Activated B cell treated with CpG ODN at 0.5 μM for 24 hours (primary cell): ENCODE results near the gene HIBCH. TPM values are rescaled to one million over a fixed set of nuclear protein-coding genes. Genes with fewer than 3 reads are reported as not detected.

Source experiments
- ATAC-seq: fragments of 200-7000 bp; cut with Tn5 transposase; one replicate; pipeline ENCODE4 v1.10.0; 2021; ENCODE audit warnings: low read depth, mild to moderate bottlenecking, moderate library complexity
- CTCF ChIA-PET: fragments of 350-600 bp; sonication (Branson Sonifier 250); formaldehyde crosslinking; loops from one replicate; lab custom pipeline; 2021; ENCODE audit warnings: antibody characterized with exemption; lab: Charles Lee
- POLR2A ChIA-PET: fragments of 350-600 bp; sonication (Branson Sonifier 250); formaldehyde crosslinking; loops from one replicate; lab custom pipeline; 2021; ENCODE audit warnings: antibody characterized with exemption; lab: Charles Lee
- DNase-seq: peaks from one replicate; pipeline ENCODE4 v3.0.0; 2022
- H3K27ac Mint-ChIP-seq: one replicate; pipeline ENCODE4 v1.8.0; 2020; ENCODE audit warnings: mixed read lengths
- H3K27me3 Mint-ChIP-seq: one replicate; pipeline ENCODE4 v1.8.0; 2021; ENCODE audit warnings: mixed read lengths
- H3K36me3 Mint-ChIP-seq: one replicate; pipeline ENCODE4 v1.8.0; 2021; ENCODE audit warnings: low read depth, mixed read lengths
- H3K4me1 Mint-ChIP-seq: one replicate; pipeline ENCODE4 v1.8.0; 2021; ENCODE audit warnings: mixed read lengths
- H3K4me3 Mint-ChIP-seq: one replicate; pipeline ENCODE4 v1.8.0; 2020; ENCODE audit warnings: mild to moderate bottlenecking, mixed read lengths
- H3K9me3 Mint-ChIP-seq: one replicate; pipeline ENCODE4 v1.8.0; 2020; ENCODE audit warnings: mixed read lengths
- intact Hi-C: fragments of 100-400 bp; cut with micrococcal nuclease; formaldehyde crosslinking; loops from one replicate; pipeline ENCODE4 v1.15.1; 2024
- total RNA-seq: library from RNA; stranded (reverse); gene quantifications from 2 replicates; pipeline ENCODE4 v1.2.3, GENCODE V29; 2022
- TF ChIP-seq, protein P1 (sequence below): fragments of 200-600 bp; IDR thresholded peaks from one replicate; pipeline ENCODE4 v1.8.0; 2022; ENCODE audit warnings: antibody characterized with exemption, mild to moderate bottlenecking

Gene HIBCH
- total RNA-seq, 1 donor from 2014 or later: 21.2 TPM

- POLR2A ChIA-PET: no interaction called here
- H3K4me3 Mint-ChIP-seq: no peak overlapping the region
- intact Hi-C loops: no loop called here
- no peak overlapping the region for H3K27ac Mint-ChIP-seq
- peaks cover 8% of the 10 kb centered on the region for H3K9me3 Mint-ChIP-seq
- H3K4me1 Mint-ChIP-seq: no peaks in the 10 kb centered on the region
- CTCF ChIA-PET: no interaction called here
- no peaks in the 10 kb centered on the region for H3K36me3 Mint-ChIP-seq
- DNase-seq (no peak), ATAC-seq (no peak)
- H3K27me3 Mint-ChIP-seq: no peaks in the 10 kb centered on the region
- TF ChIP-seq, protein P1, sequence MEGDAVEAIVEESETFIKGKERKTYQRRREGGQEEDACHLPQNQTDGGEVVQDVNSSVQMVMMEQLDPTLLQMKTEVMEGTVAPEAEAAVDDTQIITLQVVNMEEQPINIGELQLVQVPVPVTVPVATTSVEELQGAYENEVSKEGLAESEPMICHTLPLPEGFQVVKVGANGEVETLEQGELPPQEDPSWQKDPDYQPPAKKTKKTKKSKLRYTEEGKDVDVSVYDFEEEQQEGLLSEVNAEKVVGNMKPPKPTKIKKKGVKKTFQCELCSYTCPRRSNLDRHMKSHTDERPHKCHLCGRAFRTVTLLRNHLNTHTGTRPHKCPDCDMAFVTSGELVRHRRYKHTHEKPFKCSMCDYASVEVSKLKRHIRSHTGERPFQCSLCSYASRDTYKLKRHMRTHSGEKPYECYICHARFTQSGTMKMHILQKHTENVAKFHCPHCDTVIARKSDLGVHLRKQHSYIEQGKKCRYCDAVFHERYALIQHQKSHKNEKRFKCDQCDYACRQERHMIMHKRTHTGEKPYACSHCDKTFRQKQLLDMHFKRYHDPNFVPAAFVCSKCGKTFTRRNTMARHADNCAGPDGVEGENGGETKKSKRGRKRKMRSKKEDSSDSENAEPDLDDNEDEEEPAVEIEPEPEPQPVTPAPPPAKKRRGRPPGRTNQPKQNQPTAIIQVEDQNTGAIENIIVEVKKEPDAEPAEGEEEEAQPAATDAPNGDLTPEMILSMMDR: no peak
Observed at GRCh38 chr2:190173392-190173791, 146.2 kb downstream of the HIBCH start.

DNA sequence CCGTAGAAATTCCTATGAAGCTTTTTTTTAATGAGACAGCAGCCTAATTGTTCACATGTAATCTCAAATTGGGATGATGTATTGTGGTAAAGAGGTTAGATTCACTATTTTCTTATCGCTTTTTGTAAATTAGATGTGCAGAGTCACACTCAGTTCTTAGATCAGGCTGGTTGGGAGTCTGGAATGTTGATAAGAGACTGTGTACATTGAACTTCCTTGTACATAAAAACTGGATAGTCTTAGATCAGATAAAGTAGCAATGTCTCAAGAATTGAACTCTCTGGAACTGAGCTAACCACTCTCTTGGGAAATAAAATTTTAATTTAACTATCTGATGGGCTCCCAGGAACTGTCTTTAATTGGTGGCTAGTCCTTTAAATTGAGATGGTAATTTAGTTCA is 149.0 kb downstream of the HIBCH start:
- no peak for DNase-seq
- peaks cover 16% of the 10 kb centered on the region for H3K9me3 Mint-ChIP-seq
- no peak overlapping the region for H3K27ac Mint-ChIP-seq
- CTCF ChIA-PET: no interaction called here
- no peak overlapping the region for H3K4me3 Mint-ChIP-seq
- TF ChIP-seq, protein P1: no peak
- no peaks in the 10 kb centered on the region for H3K27me3 Mint-ChIP-seq
- POLR2A ChIA-PET: no interaction called here
- ATAC-seq: no peak
- H3K36me3 Mint-ChIP-seq: no peaks in the 10 kb centered on the region
- intact Hi-C loops: no loop called here
- H3K4me1 Mint-ChIP-seq: no peaks in the 10 kb centered on the region

DNA sequence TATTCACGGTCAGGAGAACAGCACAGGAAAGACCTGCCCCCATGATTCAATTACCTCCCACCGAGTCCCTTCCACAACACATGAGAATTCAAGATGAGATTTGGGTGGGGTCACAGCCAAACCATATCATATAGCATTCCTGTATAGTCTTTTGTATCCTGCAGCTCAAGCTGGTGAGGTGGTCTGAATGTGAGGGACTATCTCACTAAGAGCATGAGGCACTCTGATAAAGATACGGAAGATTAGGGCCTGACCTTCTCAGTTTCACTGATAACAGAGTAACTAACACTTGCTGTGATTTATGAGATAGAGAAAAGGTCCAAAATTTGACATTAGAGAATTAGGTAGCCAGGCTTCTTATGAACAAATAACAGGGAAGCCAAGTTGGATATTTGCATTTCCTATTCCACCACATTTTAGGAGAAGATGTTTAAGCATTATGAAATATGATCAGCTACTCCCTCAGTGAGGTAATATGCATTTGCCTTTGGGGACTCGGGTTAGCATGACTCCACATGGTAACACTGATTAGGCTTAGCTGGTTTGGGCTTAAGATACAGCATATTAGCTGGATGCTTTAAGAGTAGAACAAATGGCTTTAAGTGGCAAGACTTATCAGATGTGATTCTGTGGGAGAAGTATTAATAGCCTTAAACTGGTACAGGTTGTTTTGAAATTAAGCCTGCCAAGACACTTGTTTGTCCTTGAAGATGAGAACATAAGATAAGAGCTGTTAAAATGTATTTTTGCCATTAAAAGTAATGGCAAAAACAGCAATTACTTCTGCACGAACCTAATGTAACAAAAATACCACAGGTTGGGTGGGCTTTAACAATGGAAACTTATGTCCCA is 150.2 kb downstream of the HIBCH start:
- POLR2A ChIA-PET: no interaction called here
- Mint-ChIP-seq H3K36me3 (no peaks in the 10 kb centered on the region), H3K27me3 (no peaks in the 10 kb centered on the region), H3K4me3 (no peak overlapping the region), H3K9me3 (peaks cover 16% of the 10 kb centered on the region), H3K4me1 (no peaks in the 10 kb centered on the region), H3K27ac (no peak overlapping the region)
- TF ChIP-seq, protein P1: no peak
- DNase-seq (no peak), ATAC-seq (no peak)
- intact Hi-C loops: no loop called here
- CTCF ChIA-PET: no interaction called here

DNA sequence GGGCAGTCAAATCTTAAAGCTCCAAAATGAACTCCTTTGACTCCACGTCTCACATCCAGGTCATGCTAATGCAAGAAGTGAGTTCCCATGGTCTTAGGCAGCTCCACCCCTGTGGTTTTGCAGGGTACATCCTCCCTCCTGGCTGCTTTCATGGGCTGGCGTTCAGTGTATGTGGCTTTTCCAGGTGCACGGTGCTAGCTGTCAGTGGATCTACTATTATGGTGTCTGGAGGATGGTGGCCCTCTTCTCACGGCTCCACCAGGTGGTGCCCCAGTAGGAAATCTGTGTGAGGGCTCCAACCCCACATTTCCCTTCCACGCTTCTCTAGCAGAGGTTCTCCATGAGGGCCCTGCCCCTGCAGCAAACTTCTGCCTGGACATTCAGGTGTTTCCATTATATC is 151.9 kb downstream of the HIBCH start:
- DNase-seq (no peak), ATAC-seq (no peak)
- POLR2A ChIA-PET: no interaction called here
- Mint-ChIP-seq H3K27ac (no peak overlapping the region), H3K4me3 (no peak overlapping the region), H3K27me3 (no peaks in the 10 kb centered on the region), H3K4me1 (no peaks in the 10 kb centered on the region), H3K9me3 (peaks cover 10% of the 10 kb centered on the region), H3K36me3 (no peaks in the 10 kb centered on the region)
- TF ChIP-seq, protein P1: no peak
- intact Hi-C loops: no loop called here
- CTCF ChIA-PET: no interaction called here

DNA sequence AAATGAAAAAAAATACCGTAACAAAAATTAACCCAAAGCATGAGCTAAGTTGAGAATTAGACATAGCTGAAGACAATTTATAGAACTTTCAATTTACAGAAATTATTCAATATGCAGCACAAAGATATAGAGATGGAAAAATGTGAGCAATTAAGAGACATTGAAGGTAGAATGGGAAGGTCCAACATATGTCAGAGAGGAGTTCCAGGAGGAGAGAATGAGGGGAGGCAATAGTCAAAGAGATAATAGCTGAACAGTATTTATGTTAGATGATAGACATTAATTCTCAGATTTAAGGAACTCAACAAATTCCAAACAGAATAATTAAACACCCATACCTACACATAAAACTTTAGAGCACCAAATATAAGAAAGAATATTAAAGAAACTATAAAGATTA is 154.1 kb downstream of the HIBCH start:
- Mint-ChIP-seq H3K9me3 (peaks cover 10% of the 10 kb centered on the region), H3K4me3 (no peak overlapping the region), H3K36me3 (no peaks in the 10 kb centered on the region), H3K4me1 (no peaks in the 10 kb centered on the region), H3K27me3 (no peaks in the 10 kb centered on the region), H3K27ac (no peak overlapping the region)
- no peak for ATAC-seq
- TF ChIP-seq, protein P1: no peak
- intact Hi-C loops: no loop called here
- CTCF ChIA-PET: interaction anchor here (0.6 kb wide), 1 partner anchor 18 kb away, joined by 3 read pairs; no protein-coding TSS in a partner anchor
- no peak for DNase-seq
- POLR2A ChIA-PET: no interaction called here
